GM23338 (cell line): ENCODE measurements around the gene LMNA. TPM values are rescaled to one million over a fixed set of nuclear protein-coding genes. Genes with fewer than 3 reads are reported as not detected.

Source experiments
- ATAC-seq: fragments of 200-7000 bp; cut with Tn5 transposase; 3 replicates; pipeline ENCODE4 v1.9.1; 2020
- DNase-seq: peaks from one replicate; pipeline ENCODE4 v3.0.0-alpha.2; 2015; ENCODE audit warnings: low spot score
- H2AFZ ChIP-seq: fragments of 200-600 bp; sonication (generic); 2 replicates; pipeline ENCODE4 v1.8.0; 2016; ENCODE audit warnings: antibody characterized with exemption, mild to moderate bottlenecking, moderate library complexity
- H3F3A ChIP-seq: fragments of 200-600 bp; sonication (generic); replicated peaks from 2 replicates; pipeline ENCODE4 v1.8.0; 2017; ENCODE audit warnings: antibody characterized with exemption, mixed run types, low read depth
- H3K27ac ChIP-seq: fragments of 200-600 bp; sonication (generic); 2 replicates; pipeline ENCODE4 v1.6.1; 2016; ENCODE audit warnings: low read depth
- H3K27me3 ChIP-seq: fragments of 200-600 bp; sonication (generic); 2 replicates; pipeline ENCODE4 v1.8.0; 2016; ENCODE audit warnings: mild to moderate bottlenecking, mixed run types, moderate library complexity; ENCODE audit not compliant: insufficient read depth
- H3K36me3 ChIP-seq: fragments of 200-600 bp; sonication (generic); 2 replicates; pipeline ENCODE4 v1.8.0; 2016; ENCODE audit warnings: mild to moderate bottlenecking; ENCODE audit not compliant: insufficient read depth
- H3K4me1 ChIP-seq: fragments of 200-600 bp; sonication (generic); 2 replicates; pipeline ENCODE4 v1.8.0; 2016; ENCODE audit warnings: mild to moderate bottlenecking, moderate library complexity; ENCODE audit not compliant: insufficient read depth
- H3K4me2 ChIP-seq: fragments of 200-600 bp; sonication (generic); 2 replicates; pipeline ENCODE4 v1.7.1; 2017; ENCODE audit warnings: mixed run types
- H3K4me3 ChIP-seq: fragments of 200-600 bp; sonication (generic); 2 replicates; pipeline ENCODE4 v1.6.1; 2016; ENCODE audit warnings: mixed run types
- H3K79me2 ChIP-seq: fragments of 200-600 bp; sonication (generic); replicated peaks from 2 replicates; pipeline ENCODE4 v1.8.0; 2017; ENCODE audit warnings: mild to moderate bottlenecking; ENCODE audit not compliant: insufficient read depth
- H3K9me2 ChIP-seq: fragments of 200-600 bp; sonication (generic); 2 replicates; pipeline ENCODE4 v1.8.0; 2017; ENCODE audit not compliant: insufficient read depth
- H4K20me1 ChIP-seq: fragments of 200-600 bp; sonication (generic); replicated peaks from 2 replicates; pipeline ENCODE4 v1.8.0; 2017; ENCODE audit warnings: mild to moderate bottlenecking; ENCODE audit not compliant: insufficient read depth
- H3K27ac Mint-ChIP-seq: 2 replicates; pipeline ENCODE4 v1.8.0; 2020; ENCODE audit warnings: inconsistent platforms, mild to moderate bottlenecking, moderate library complexity, mixed read lengths
- H3K27me3 Mint-ChIP-seq: 3 replicates; pipeline ENCODE4 v1.8.0; 2022; ENCODE audit warnings: low read depth, mild to moderate bottlenecking, moderate library complexity, mixed read lengths, inconsistent platforms; ENCODE audit not compliant: insufficient read depth, poor library complexity
- H3K36me3 Mint-ChIP-seq: 3 replicates; pipeline ENCODE4 v1.8.0; 2021; ENCODE audit warnings: low read depth, mild to moderate bottlenecking, inconsistent platforms, moderate library complexity, mixed read lengths
- H3K4me1 Mint-ChIP-seq: 3 replicates; pipeline ENCODE4 v1.8.0; 2020; ENCODE audit warnings: mild to moderate bottlenecking, inconsistent platforms, mixed read lengths
- H3K4me3 Mint-ChIP-seq: 3 replicates; pipeline ENCODE4 v1.8.0; 2021; ENCODE audit warnings: moderate library complexity, mild to moderate bottlenecking, inconsistent platforms, mixed read lengths
- H3K9me3 Mint-ChIP-seq: 3 replicates; pipeline ENCODE4 v1.8.0; 2020; ENCODE audit warnings: moderate library complexity, mild to moderate bottlenecking, inconsistent platforms, mixed read lengths
- CREB1 ChIP-seq: fragments of 250-450 bp; sonication (Bioruptor Pico); IDR thresholded peaks from 2 replicates; pipeline ENCODE4 v1.5.0; 2020; ENCODE audit warnings: low read depth, mild to moderate bottlenecking, moderate library complexity
- CTCF ChIP-seq, 2 experiments: fragments of 200-600 bp in 1 of 2; sonication (generic) in 1 of 2; conservative IDR thresholded peaks; 2 replicates each; pipeline versions ENCODE4 v1.5.1 to v1.6.1; 2016 to 2017; ENCODE audit warnings: antibody characterized with exemption in 2 of 2, low read depth in 2 of 2, mild to moderate bottlenecking in 2 of 2, moderate library complexity in 1 of 2
- ETS1 ChIP-seq: IDR thresholded peaks from 2 replicates; pipeline ENCODE4 v1.6.1; 2016; ENCODE audit warnings: antibody characterized with exemption
- EZH2 ChIP-seq: fragments of 200-600 bp; sonication (generic); IDR thresholded peaks from one replicate; pipeline ENCODE4 v1.8.0; 2017; ENCODE audit warnings: antibody characterized with exemption, mild to moderate bottlenecking, low read depth; ENCODE audit not compliant: unreplicated experiment
- EZH2phosphoT487 ChIP-seq: fragments of 200-600 bp; sonication (generic); IDR thresholded peaks from one replicate; pipeline ENCODE4 v1.8.1; 2018; ENCODE audit warnings: antibody characterized with exemption; ENCODE audit not compliant: unreplicated experiment
- JUNB ChIP-seq: IDR thresholded peaks from one replicate; pipeline ENCODE4 v1.6.1; 2016; ENCODE audit warnings: antibody characterized with exemption; ENCODE audit not compliant: unreplicated experiment
- NANOG ChIP-seq: IDR thresholded peaks from 2 replicates; pipeline ENCODE4 v1.6.1; 2016; ENCODE audit warnings: antibody characterized with exemption, borderline replicate concordance
- POLR2AphosphoS5 ChIP-seq: IDR thresholded peaks from 2 replicates; pipeline ENCODE4 v1.6.1; 2016; ENCODE audit warnings: antibody characterized with exemption, low read depth
- REST ChIP-seq: IDR thresholded peaks from one replicate; pipeline ENCODE4 v1.6.1; 2018; ENCODE audit warnings: antibody characterized with exemption; ENCODE audit not compliant: unreplicated experiment
- STAT1 ChIP-seq: IDR thresholded peaks from one replicate; pipeline ENCODE4 v1.6.1; 2016; ENCODE audit warnings: antibody characterized with exemption; ENCODE audit not compliant: unreplicated experiment
- ZNF114 ChIP-seq: fragments of 250-450 bp; sonication (Bioruptor Pico); IDR thresholded peaks from 2 replicates; pipeline ENCODE4 v1.5.0; 2020; ENCODE audit warnings: mild to moderate bottlenecking, moderate library complexity
- ZNF331 ChIP-seq: fragments of 250-450 bp; sonication (Bioruptor Pico); IDR thresholded peaks from 2 replicates; pipeline ENCODE4 v1.5.0; 2020; ENCODE audit warnings: low read depth, mild to moderate bottlenecking, moderate library complexity
- ZNF462 ChIP-seq: fragments of 250-450 bp; sonication (Bioruptor Pico); IDR thresholded peaks from 2 replicates; pipeline ENCODE4 v1.5.0; 2020; ENCODE audit warnings: mild to moderate bottlenecking, moderate library complexity
- polyA plus RNA-seq: library from polyadenylated mRNA; unstranded; fragments of >200 nt; fragmentation: Nextera tagmentation; extraction: Ambion mirVana; gene quantifications from 2 replicates; pipeline ENCODE4 v1.2.1, GENCODE V29; 2016
- total RNA-seq: library from RNA; depleted of rRNA; stranded (reverse); fragments of >200 nt; shearing (Covaris generic); gene quantifications from 2 replicates; pipeline ENCODE4 v1.2.3, GENCODE V29; 2014

Gene LMNA
- total and polyA plus RNA-seq, 2 experiments from 2014 or later, result 35.5 to 56.3 TPM

- Histone ChIP-seq H3K4me1 (peaks cover 37% of the 10 kb centered on the region), H3K79me2 (no peaks in the 10 kb centered on the region), H3K9me2 (no peaks in the 10 kb centered on the region), H3K36me3 (no peaks in the 10 kb centered on the region), H3K27me3 (no peaks in the 10 kb centered on the region), H3F3A (peaks cover 4% of the 10 kb centered on the region; the same call in 1 of the 2 replicates), H3K27ac (no peak overlapping the region), H3K4me3 (no peak overlapping the region), H3K4me2 (no peak overlapping the region), H2AFZ (no peak overlapping the region), H4K20me1 (no peaks in the 10 kb centered on the region)
- TF ChIP-seq EZH2 (no peak), REST (no peak), ZNF331 (CRISPR knock-in tag) (no peak), CTCF (conservative IDR thresholded peaks at IDR 0.05; ENCODE audit: low read depth in 2 of 2) (no peak), POLR2AphosphoS5 (no peak), CREB1 (no peak), STAT1 (no peak), JUNB (no peak), ZNF114 (no peak), NANOG (no peak), ETS1 (no peak), ZNF462 (CRISPR knock-in tag) (no peak), EZH2phosphoT487 (no peak)
- peaks cover 12% of the 10 kb centered on the region for H3K27me3 Mint-ChIP-seq
- no peak overlapping the region for H3K27ac Mint-ChIP-seq
- ATAC-seq (no peak), DNase-seq (no peak)
- H3K36me3 Mint-ChIP-seq, result no peaks in the 10 kb centered on the region
- H3K4me3 Mint-ChIP-seq, result no peak overlapping the region
- no peaks in the 10 kb centered on the region for H3K9me3 Mint-ChIP-seq
- peaks cover 41% of the 10 kb centered on the region for H3K4me1 Mint-ChIP-seq
Measured at GRCh38 chr1:156157506-156157905, 43.0 kb downstream of the LMNA start.
